Hepatocyte (in vitro differentiated cells): ENCODE results near the gene CFAP92.

Experiments used
- CTCF ChIP-seq: fragments of 200-600 bp; sonication (generic); IDR thresholded peaks from 2 replicates; pipeline ENCODE4 v1.5.1; 2016; ENCODE audit warnings: antibody characterized with exemption, mild to moderate bottlenecking; ENCODE audit not compliant: poor library complexity
- EZH2 ChIP-seq: fragments of 200-600 bp; sonication (generic); IDR thresholded peaks from 2 replicates; pipeline ENCODE4 v1.6.1; 2016; ENCODE audit warnings: antibody characterized with exemption, mild to moderate bottlenecking, borderline replicate concordance
- EZH2phosphoT487 ChIP-seq: fragments of 200-600 bp; sonication (generic); IDR thresholded peaks from one replicate; pipeline ENCODE4 v1.6.1; 2018; ENCODE audit warnings: antibody characterized with exemption, mild to moderate bottlenecking, low read depth, moderate library complexity; ENCODE audit not compliant: unreplicated experiment, severe bottlenecking

- TF ChIP-seq CTCF, result no peak
- no peak for TF ChIP-seq EZH2
- TF ChIP-seq EZH2phosphoT487, result no peak
Observed at GRCh38 chr3:129037093-129037419, 43.2 kb upstream of the CFAP92 start.
